C4-2B (cell line): Measurements from ENCODE around the gene KIAA2012.
"Not testable (repeated sequence)": the region's sequence is repeated elsewhere in the genome, so short reads cannot be mapped to it uniquely, and the experiment has no call there.

Source experiments
- H3K27ac ChIP-seq: fragments of 450-650 bp; 2 replicates; pipeline ENCODE4 v1.5.1; 2017
- CTCF ChIP-seq: fragments of 450-650 bp; conservative IDR thresholded peaks from 2 replicates; pipeline ENCODE4 v1.5.1; 2017; ENCODE audit warnings: mild to moderate bottlenecking
- ZFX ChIP-seq: fragments of 450-650 bp; IDR thresholded peaks from 2 replicates; pipeline ENCODE4 v1.6.1; 2017

Gene KIAA2012

GRCh38 chr2:202238234-202239197 lies 165.5 kb downstream of the KIAA2012 start, which contains the start of gene SUMO1:
SUMO1 (minus strand) TSS chr2:202238597; CDS start chr2:202238451, 146 bp downstream.
- TF ChIP-seq CTCF: no peak
- TF ChIP-seq ZFX: no peak
- H3K27ac ChIP-seq: peak within 1 kb of the TSS; percentile 73

GRCh38 chr2:202247710-202248109 lies 174.7 kb downstream of the KIAA2012 start:
- H3K27ac ChIP-seq: not testable (repeated sequence)

- TF ChIP-seq CTCF (no peak), ZFX (no peak)
- no peak overlapping the region for H3K27ac ChIP-seq
Observed at GRCh38 chr2:202249521-202250253, 176.6 kb downstream of the KIAA2012 start.

GRCh38 chr2:202251494-202251893 lies 178.4 kb downstream of the KIAA2012 start:
- no peak overlapping the region for H3K27ac ChIP-seq
- no peak for TF ChIP-seq ZFX
- TF ChIP-seq CTCF: no peak
